PC-9 (cell line): ENCODE data around the gene PRM3.

Experiments
- CTCF ChIP-seq: fragments of 200-600 bp; sonication (generic); conservative IDR thresholded peaks from 2 replicates; pipeline ENCODE4 v1.6.1; 2017; ENCODE audit warnings: mixed run types, antibody characterized with exemption, mild to moderate bottlenecking, moderate library complexity
- EZH2 ChIP-seq: fragments of 200-600 bp; sonication (generic); IDR thresholded peaks from 2 replicates; pipeline ENCODE4 v1.8.0; 2017; ENCODE audit warnings: antibody characterized with exemption, low read depth

DNA sequence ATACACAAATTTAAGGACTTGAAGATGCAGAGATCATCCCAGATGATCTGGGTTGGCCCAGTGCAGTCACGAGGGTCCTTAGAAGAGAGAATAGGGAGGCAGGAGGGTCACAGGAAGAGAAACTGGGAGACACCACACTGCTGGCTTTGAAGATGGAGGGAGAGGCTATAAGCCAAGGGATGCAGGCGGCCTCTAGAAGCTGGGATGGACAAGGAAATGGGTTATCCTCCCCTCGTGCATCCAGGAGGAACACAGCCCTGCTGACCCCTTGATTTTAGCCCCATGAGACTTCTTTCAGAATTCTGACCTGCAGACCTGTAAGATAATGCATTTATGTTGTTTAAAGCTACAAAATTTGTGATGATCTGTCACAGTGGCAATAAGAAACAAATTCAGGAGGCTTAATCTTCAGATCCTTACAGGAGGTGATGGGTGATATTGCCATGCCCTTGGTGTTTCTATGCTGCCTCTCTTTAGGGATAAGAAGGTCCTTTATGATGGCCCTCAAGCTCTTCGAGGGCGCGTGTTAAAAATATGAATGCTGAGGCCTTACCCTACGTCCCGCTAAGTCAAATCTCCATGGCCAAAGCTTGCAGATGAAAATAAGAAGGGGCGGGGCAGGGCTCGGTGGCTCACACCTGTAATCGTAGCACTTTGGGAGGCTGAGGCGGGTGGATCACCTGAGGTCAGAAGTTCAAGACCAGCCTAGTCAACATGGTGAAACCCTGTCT is 4.3 kb upstream of the PRM3 start:
- TF ChIP-seq CTCF (no peak), EZH2 (no peak)
